Stimulated activated CD8-positive, alpha-beta memory T cell treated with anti-CD3 and anti-CD28 coated beads, Interleukin-12 subunit alpha, Interleukin-12 subunit beta, amount 100 ng/mL, for 1 hour (primary cell): ENCODE results near the gene NCF4.

ENCODE experiments used
- DNase-seq: peaks from one replicate; pipeline ENCODE4 v3.0.0-alpha.2; 2020; ENCODE audit warnings: low read depth

The NCF4 gene

DNA sequence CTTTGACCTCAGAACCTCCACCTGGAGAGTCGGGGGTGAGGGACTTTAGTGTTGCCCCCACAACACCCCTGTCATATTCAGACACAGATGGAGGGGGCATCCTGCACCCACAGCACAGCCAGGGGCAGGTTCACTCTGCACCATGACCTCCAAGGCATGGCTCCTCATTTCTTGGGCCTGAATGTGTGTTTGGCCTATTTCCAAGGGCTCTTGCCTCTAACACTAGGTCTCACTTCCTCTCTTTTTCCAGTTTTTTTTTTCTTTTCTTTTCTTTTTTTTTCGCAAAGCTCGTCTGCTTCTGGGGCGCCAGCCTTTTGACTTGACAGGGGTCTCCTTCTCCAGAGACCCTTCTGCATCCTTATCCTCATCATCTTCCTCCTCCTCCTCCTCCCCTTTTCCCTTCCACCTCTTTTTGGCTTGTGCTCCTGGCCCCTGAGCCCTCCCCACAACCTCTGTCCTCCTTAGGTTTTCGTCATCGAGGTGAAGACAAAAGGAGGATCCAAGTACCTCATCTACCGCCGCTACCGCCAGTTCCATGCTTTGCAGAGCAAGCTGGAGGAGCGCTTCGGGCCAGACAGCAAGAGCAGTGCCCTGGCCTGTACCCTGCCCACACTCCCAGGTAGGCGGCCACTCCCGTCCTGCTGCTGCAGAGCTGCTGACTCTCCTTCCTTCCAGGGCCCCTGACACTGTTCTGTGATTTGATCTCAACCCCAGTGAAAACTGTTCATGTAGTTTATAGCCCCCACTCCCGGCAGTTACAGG is 3.8 kb downstream of the NCF4 start:
- no peak for DNase-seq

DNA sequence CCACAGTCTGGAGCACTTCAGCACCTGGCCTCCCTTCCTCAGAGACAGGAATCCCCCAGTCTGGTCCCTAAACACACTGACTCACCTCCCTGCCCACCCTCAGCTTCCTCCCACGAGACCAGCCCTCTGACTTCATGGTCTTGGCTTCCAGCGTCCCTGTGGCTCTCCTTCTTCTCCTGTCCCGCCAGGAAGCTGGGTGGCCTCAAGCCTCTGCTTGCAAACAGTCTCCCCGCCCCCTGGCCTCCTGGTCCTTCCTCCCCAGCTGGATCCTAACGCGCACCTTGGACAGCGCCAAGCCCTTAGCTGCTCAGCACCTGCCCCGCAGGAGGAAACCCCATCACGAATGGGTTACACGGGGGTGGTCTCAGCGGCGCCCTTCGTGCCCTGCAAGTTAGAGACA is 4.5 kb downstream of the NCF4 start:
- DNase-seq, result no peak

DNA sequence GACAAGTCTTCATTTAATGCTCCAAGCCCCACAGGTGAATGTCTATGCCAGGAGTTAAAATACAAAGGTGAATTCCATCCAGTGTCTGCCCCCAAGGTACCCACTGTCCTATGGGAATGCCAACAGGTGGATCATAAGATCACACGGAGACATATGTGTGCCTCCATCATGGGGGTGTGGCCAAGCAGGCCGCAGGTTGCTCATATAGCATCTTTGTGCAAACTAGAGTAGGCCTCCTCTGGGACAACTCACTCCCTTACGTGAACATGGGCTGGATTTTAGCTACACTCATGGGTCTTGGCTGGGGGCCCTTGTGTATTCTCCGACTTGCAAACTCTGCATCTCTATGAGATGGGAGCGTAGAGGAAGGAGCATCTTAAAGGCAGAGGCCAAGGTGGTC is 6.9 kb downstream of the NCF4 start:
- no peak for DNase-seq

DNA sequence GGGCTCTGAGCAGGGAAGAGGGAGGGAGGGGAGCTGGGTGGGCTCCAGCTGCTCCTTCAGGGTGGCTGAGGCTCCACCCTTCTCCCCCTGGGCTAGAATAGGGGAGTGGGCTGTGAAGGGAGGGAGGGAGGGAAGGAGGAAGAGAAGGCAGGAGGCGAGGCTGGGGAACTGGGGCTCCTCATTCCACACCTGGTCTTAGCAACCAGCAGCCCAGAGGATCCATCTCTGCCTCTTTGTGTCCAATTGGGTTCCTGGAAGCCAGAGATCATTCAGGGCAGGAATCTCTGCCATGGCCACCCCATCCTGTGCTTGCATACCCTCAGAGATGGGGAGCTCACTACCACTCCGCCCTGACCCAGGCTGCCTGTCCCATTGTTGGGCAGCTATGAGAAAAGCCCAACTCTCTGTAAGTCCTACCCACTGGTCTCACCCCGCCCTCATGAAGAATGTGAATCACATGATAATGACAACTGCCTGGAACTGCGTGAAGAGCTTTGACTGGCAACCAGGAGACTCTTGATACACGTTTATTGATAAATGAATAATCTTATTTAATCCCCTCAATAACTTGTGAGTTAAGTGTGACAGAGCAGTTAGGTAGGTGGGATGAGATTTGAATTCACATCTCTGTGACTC is 7.9 kb downstream of the NCF4 start:
- no peak for DNase-seq

DNA sequence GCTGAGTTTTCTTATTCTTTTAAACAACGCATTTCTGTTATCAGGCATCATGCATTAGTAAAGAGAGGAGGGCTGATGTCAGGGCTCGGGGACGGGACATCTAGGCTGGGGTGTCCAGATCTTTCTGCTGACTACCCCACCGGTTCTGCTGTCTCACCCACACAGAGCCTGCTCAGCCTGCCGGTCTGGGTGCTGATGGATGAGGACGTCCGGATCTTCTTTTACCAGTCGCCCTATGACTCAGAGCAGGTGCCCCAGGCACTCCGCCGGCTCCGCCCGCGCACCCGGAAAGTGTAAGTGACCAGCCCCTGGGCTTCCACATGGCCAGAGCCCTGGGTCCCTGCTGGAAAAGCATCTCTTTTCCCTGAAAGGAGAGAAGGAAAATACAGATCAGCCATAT is 9.4 kb downstream of the NCF4 start:
- DNase-seq, result no peak

DNA sequence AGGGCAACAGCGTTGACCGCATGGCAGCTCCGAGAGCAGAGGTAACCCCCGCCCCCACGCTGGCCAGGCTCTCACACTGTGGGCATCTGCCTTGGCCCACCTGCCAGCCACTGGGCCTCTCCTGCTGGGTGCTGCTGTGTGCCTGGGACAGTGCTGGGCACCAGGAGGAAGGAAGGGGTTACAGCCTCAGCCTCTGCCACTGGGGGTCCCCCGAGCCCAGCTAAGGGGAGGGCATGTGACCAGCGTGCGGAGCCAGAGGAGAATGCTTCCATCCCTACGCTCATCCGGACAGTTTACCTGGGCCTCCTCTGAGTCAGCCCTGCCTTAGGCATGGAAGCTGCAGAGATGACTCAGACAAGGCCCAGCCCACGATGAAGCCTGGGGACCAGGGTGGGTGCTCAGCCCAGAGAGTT is 10.9 kb downstream of the NCF4 start:
- DNase-seq, result no peak

DNA sequence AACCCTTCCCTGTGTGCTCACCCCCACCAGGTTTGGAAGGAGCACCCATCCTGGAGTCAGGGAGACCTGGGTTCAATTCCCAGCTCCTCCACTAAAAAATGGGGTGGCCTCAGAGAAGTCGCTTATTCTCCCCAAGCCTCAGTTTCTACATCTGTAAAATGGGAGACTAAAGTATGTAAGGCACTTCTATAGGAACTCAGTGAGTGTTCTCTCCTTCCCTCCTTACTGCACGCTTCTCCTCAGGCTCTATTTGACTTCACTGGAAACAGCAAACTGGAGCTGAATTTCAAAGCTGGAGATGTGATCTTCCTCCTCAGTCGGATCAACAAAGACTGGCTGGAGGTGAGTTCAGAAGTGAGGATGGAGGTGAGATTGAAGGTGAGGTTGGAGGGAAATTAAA is 11.3 kb downstream of the NCF4 start:
- no peak for DNase-seq

DNA sequence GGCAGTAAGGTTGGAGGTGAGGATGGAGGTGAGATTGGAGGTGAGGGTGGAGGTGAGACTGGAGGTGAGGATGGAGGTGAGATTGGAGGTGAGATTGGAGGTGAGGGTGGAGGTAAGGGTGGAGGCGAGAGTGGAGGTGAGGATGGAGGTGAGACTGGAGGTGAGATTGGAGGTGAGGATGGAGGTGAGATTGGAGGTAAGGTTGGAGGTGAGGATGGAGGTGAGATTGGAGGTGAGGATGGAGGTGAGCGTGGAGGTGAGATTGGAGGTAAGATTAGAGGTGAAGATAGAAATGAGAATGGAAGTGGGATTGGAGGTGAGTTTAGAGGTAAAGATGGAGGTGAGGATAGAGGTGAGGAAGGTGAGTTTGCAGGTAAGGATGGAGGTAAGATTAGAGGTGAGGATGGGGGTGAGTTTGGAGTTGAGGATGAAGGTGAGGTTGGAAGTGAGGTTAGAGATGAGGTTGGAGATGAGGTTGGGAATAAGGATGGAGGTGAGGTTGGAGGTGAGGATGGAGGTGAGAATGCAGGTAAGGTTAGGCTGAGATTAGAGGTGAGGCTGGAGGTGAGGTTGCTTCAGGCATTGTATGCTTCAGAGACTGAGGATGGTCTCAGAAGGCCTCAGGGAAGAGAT is 12.2 kb downstream of the NCF4 start:
- no peak for DNase-seq

DNA sequence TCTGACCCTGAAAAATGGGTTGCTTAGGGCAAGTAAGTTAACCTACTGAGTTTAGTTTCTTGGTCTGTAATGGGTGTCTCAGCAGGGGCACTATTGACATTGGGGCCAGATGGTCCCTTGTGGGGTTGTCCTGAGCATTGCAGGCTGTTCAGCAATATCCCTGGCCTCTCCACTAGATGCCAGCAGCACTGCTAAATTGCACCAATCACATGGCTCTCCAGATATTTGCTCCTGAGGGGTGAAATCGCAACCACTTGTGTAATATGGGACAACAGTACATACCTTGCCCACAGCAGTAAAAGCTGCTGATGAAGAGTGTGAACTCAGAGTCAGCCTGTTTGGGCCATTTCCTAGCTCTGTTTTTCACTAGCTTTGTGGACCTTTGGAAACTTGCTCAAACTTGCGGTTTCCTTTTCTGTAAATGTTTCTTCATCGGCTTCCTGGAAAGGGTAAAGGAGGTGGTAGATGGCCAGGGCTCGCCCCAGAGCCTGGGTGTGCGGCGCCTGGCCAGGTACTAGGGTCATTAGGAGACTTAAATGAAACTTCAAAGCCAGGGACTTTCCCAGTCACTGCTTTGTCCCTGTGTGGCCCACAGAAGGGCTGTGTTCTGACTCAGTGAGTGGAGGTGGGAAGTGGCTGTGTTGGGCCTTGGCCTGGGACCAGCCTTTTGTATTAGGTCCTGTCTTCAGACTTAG is 13.0 kb downstream of the NCF4 start:
- no peak for DNase-seq

DNA sequence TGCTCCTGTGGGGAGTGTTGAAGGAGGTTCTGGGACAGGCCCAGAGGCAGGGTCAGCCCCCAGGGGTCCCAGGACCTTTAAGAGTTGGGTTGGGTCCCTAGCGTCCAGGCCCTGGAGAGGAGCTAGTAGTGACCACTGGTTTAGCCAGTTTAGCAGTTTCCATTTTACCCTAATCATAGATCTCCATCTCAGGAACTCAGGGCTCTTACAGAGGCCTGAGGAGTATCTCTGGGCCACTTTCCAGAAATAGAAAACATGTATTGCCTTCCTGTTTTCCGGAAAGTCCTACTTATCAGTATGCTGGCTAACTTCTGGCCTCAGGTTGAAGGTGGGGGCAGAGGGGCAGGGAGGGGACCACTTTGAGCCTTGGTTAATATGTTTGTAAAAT is 13.5 kb downstream of the NCF4 start:
- no peak for DNase-seq

DNA sequence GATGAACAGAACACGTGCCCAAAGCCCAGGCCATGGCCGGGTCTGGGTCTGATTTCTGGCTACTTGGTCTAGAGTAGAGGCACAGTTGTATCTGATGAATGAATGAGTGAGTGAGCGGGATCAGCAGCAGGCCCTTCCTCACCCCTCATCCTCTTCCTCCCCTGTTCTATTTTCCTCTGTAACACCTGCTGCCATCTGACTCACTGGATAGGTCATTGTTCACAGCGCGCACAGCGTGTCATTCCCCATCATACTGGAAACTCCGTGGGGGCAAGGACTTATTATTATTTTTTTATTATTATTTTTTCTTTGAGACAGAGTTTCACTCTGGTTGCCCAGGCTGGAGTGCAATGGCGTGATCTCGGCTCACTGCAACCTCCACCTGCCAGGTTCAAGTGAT is 13.9 kb downstream of the NCF4 start:
- DNase-seq, result no peak

DNA sequence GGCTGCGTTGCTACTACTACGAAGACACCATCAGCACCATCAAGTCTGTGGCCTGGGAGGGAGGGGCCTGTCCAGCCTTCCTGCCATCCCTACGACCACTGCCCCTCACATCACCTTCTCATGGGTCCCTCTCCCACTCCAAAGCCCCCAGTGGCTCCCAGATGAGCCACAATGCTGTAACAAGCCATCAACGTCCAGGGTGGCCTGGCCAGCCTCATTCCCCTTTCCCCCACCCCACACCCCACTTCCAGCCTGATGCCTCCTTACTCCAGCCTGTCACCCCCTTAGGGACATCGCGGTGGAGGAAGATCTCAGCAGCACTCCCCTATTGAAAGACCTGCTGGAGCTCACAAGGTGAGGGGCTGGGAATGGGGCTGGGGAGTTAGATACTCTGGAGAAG is 14.9 kb downstream of the NCF4 start:
- no peak for DNase-seq

DNA sequence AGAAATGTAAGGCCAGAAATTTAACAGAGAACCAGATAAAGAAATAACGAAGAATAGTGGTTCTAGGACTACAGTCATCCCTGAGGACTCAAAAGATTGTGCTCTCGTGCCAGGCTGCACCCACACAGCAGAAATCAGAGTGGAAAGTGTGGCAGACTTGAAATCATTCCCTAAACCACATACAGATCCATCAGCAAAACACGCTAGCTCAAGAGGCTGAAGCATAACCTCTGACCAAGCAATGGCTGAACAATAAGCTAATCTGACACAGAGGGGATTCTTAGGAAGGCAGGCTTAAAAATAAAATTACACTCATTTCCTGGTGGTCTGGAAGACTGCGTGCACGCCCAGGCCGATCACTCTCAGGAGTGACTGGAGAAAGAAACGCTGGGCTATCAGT is 19.0 kb downstream of the NCF4 start:
- DNase-seq, result no peak

DNA sequence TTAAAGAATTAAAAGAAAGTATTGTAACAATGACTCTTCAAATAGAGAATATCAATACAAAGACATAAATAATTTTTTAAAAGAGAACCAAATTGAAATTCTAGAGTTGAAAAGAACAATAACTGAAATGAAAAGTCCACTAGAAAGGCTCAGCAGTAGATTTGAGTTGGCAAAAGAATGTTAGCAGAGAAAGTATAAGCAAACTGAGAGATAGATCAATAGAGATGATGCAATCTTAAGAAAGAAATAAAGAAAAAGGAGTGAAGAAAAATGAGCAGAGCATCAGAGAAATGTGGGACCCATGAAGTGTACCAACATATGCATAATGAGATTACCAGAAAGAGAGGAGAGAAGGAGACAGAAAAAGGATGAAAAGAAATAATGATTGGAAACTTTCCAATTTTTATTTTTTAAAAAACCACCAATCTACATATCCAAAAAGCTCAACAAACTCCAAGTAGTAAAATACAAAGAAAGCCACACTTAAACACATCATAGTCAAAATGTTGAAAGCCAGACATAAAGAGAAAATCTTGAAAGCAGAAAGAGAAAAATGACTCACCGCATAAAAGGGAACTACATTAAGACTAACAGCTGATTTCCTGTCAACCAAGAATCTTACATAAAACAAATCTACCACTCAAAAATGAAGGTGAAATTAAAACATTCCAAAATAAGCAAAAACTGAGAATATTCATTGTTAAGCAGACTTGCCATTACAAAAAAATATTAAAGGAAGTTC is 20.9 kb downstream of the NCF4 start:
- DNase-seq, result no peak

DNA sequence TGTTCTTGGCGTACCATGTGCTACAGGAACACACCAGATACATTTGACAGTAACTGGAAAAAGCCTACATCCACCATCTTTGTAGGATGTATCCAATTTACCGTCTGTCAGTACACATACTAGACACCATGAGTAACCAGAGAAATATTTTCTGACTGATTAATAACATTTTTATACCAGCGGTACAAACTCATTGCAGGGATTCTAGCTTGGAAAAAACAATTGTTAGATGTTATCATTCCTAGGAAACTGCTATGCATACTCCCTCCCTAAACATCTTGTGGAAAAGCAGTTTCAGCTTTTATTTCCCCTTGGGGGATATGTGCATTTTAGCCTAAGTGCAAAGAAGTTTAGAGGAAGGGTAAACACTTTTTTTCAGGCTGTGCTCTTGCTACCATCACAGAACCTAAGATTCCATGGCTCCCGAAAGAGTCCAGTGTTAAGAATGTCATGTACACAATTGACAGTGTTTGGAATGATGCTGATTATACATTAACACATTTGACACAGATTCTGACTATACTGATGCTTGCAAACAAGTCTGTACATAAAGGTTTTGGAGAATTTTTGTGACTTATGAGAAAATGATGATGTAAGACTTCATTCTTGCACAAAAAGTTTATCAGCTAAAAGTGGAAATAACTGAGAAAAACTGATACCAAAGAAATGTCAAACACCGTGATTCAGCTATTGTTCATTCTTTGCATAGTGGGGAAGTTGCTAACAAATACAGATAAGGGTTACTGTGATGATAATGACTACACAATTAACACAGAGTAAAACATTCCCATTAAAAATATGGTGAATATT is 23.7 kb downstream of the NCF4 start:
- DNase-seq, result no peak

DNA sequence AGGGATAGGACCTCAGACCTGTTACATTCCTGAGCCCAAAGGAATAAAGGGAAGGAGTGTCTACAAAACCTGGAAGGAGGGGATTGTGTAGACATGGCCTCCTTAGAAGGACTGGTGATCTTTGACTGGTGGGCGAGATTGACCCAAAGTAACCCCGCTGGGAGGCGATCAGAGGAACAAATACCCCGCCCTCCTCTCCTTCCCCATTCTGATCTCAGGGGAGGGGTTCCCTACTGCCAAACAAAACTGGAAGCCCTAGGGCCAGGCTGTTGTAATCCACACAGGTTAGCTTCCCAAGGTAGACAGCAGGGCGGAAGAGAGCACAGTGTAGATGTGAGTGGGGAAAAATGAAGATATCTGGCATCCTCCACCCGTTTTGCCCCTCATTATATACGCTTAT is 24.7 kb downstream of the NCF4 start:
- DNase-seq, result no peak

DNA sequence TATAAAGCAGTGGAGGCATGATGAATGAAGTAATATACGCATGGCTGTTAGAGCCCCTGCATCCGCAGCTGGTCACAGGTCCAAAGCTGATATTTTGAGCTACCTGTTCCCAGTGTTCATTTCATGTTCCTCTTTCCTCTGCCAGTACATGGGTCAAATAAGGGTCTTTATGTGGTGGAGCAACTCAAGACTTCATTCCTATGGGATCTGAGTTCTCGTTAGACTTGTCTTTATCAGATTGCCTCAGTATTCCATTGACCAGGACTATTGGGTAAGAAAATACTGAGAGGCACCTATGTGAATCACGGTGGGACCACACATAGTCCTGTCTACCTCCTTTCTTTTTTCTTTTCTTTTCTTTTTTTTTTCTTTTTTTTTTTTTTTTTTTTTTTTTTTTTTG is 25.2 kb downstream of the NCF4 start:
- DNase-seq, result no peak

DNA sequence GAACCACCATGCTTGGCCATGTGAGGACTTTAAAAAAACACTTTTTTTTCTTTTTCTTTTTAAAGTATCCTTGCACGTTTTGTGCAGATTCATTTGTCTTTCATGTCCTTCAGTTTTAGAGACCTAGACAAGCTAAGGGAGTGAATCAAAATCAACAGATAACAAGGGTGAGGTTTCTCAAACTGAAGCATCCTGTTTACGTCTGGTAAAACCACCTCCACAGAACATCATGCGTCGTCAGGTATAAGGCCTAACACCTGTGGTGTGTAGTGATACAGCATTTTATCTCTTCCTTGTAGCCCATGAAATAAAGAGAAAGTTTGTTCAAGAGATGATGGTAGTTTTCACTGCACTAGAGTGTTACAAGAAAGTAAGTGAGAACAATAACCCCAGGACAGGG is 26.4 kb downstream of the NCF4 start:
- no peak for DNase-seq

DNA sequence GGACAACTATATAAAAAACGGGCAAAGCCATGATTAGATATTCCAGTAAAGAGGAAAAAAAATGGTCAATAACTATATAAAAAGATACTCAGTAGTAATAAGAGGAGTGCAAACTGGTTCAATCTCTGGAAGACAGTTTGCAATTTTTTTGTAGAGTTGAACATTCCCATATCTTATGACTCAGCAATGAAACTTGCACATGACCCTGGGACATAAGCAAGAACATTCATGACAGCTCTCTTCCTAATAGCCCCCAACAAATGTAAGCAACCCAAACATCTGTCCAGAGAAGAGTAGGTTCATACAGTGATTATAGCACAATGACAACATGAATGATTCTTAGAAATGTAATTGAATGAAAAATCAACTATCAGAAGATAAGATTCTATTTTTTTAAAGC is 30.8 kb downstream of the NCF4 start:
- DNase-seq, result no peak

DNA sequence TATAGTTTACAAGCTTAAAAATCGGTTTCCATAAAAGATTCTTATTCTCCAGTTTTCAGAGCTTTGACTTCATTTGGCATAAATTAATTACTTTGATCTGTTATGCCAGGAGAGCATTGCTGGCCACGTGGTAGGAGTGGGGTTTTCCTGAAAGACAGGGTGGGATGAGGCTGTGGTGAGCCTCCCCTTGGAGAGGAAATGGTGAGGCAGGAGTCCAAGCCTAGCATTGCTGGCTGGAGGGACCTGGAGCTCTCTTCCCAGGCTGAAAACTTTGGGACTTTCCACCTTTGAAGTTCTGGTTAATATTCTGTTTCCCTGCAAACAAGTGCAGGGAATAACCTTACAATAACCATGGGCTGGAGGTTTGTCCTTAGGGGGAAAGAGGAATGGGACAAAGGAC is 31.5 kb downstream of the NCF4 start:
- no peak for DNase-seq

DNA sequence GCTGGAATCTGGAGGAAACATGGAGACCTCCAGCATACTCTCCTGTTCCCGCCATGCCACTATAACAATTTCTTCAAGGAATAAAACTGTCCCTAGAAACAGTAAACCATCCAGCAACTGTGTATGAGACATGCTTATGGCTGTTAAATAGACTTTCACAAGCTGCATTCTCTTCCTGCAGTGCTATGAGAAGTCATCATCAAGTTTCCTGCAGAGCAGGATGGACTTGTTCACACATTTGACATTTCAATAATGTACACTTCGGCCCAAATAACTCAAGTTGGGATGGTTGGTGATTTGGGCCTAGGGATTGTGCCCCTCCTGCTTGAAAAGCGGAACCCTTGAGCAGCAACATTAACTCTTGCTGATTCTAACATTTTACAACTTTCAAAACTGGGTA is 32.5 kb downstream of the NCF4 start:
- no peak for DNase-seq

DNA sequence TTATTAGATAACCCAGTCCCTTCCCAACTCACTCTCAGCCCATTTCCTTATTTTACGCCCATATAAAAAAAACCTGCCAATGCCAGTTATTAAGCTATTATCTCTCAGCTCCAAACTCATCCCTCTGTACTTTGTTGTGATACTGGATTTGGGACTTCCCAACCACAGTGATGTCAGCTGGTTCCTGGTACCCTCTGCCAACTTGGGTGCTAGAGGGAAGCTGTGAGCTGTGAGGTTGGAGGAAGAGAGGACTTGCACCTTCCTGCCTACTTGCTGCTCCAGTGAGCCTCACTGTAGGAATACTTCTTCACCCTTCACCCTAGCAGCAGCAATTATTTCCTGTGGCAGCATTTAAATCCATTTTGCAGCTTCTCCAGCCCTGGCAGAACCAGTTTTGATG is 33.5 kb downstream of the NCF4 start:
- DNase-seq, result no peak
